Measurements from ENCODE around the gene DUS1L. TPM values are rescaled to one million over a fixed set of nuclear protein-coding genes. Genes with fewer than 3 reads are reported as not detected.

The DUS1L gene
- total RNA-seq (109 and 112 TPM in 2 replicates), polyA plus RNA-seq (241 and 291 TPM in 2 replicates), polyA minus RNA-seq (120 and 133 TPM in 2 replicates)
- 72.4 TPM for total RNA-seq (2013)

DNA sequence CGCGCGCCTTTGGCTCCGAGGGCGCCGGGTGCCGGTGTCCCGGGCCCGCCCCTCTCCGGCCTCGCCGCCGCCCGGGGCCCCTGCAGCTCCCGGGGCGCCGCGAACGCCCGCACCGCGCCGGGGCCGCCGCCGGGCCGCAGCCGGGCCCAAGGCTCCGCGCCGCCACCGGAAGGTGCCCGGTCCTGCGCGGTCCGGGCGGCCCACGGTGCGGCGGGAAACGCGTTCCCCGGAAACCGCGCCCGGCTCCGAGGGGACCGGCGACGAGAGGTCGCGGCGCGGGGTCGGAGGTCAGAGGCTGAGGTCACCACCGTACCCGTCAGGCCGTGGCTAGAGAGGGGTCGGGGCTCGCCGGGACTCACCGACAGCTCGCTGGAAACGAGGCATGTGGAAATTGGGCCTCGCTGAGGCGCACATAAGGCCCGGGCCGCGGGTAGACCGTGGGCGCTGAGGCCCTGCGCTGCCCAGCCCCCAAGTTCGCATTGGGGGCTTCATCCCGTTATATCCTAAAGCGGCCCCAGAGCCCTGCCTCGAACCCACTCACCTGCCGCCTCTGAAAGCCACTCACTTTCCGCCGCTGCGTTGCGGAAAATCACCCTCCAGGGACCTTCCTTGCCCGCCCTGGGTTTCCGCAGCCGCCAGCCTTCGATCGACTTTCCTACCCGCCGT is at the start of gene DUS1L:
DUS1L (minus strand) TSS at position 167 of the 666 bp plus-strand sequence. CDS start 745 bp downstream, outside the sequence.
- Histone ChIP-seq H3K36me3 (replicated peaks in 1 of 2; ENCODE audit: control extremely low read depth in 1 of 2, control insufficient read depth in 1 of 2, extremely low read depth in 1 of 2, insufficient read depth in 2 of 2, low read length in 1 of 2) (peaks cover 0 to 13% of the 10 kb centered on the region in 2 experiments), H4K20me1 (ENCODE audit: control insufficient read depth, insufficient read depth, low read length, poor library complexity, severe bottlenecking) (peaks cover 8% of the 10 kb centered on the region), H3K4me3 (ENCODE audit: control extremely low read depth in 1 of 5, extremely low read depth in 1 of 5, insufficient read depth in 1 of 5, low read depth in 2 of 5, low read length in 4 of 5) (peak within 1 kb of the TSS; percentile 18 to 76 (median 74)), H3K4me2 (replicated peaks; ENCODE audit: low read depth, low read length, poor library complexity, severe bottlenecking) (peak within 1 kb of the TSS; percentile 85), H3K9ac (ENCODE audit: low read length) (peak within 1 kb of the TSS; percentile 85), H3K79me2 (ENCODE audit: control insufficient read depth, insufficient read depth, low read length) (peaks cover 12% of the 10 kb centered on the region), H3K27me3 (replicated peaks in 1 of 4; ENCODE audit: control extremely low read depth in 1 of 4, control insufficient read depth in 3 of 4, insufficient read depth in 4 of 4, low read length in 3 of 4) (no peaks in the 10 kb centered on the region), H3K4me1 (ENCODE audit: control insufficient read depth in 2 of 2, insufficient read depth in 2 of 2, low read length in 2 of 2) (peaks cover 16 to 26% of the 10 kb centered on the region in 2 donors), H3K9me3 (ENCODE audit: control extremely low read depth in 1 of 3, control insufficient read depth in 2 of 3, insufficient read depth in 1 of 3, low read length in 2 of 3) (no peaks in the 10 kb centered on the region), H2AFZ (ENCODE audit: insufficient read depth, low read depth, low read length, poor library complexity, severe bottlenecking) (peak within 1 kb of the TSS; percentile 100), H3K27ac (ENCODE audit: low read length in 2 of 2) (peak within 1 kb of the TSS; percentile 79 to 90)
- Mint-ChIP-seq H3K4me1 (peaks cover 15% of the 10 kb centered on the region), H3K9me3 (ENCODE audit: insufficient read depth) (no peaks in the 10 kb centered on the region), H3K27ac (peak within 1 kb of the TSS; percentile 89), H3K4me3 (peak within 1 kb of the TSS; percentile 81), H3K27me3 (no peaks in the 10 kb centered on the region)
- POLR2A ChIA-PET: interaction anchor here (1.1 to 1.4 kb wide), 3 partner anchors 16 to 33 kb away, joined by 3 to 4 read pairs (median 3); partner anchors contain the start of gene DCXR
- TF ChIP-seq CTCF (IDR thresholded peaks at IDR 0.05) (no peak), EZH2 (IDR thresholded peaks at IDR 0.05; ENCODE audit: borderline replicate concordance, insufficient read depth, low read depth, low read length, poor library complexity, severe bottlenecking) (no peak)
- DNase-seq (peak; percentile 84), ATAC-seq (ENCODE audit: low read depth) (peak; percentile 89)
- CTCF ChIA-PET: interaction anchor here (1.0 to 1.3 kb wide), 3 partner anchors 10 to 40 kb away, joined by 3 read pairs; partner anchors contain the start of gene DCXR
- intact Hi-C loops (cut with micrococcal nuclease): loop anchor here (1.0 kb wide), 2 partner anchors 14 to 33 kb away; partner anchors contain the start of genes FASN, GPS1 and RFNG
- WGBS (ENCODE audit: insufficient coverage): 11% methylated on average over 88 of the region's 88 CpGs

- Histone ChIP-seq H4K20me1 (ENCODE audit: control insufficient read depth, insufficient read depth, low read length, poor library complexity, severe bottlenecking) (no peaks in the 10 kb centered on the region), H3K9me3 (ENCODE audit: control extremely low read depth in 1 of 3, control insufficient read depth in 2 of 3, insufficient read depth in 1 of 3, low read length in 2 of 3) (no peaks in the 10 kb centered on the region), H3K36me3 (replicated peaks in 1 of 2; ENCODE audit: control extremely low read depth in 1 of 2, control insufficient read depth in 1 of 2, extremely low read depth in 1 of 2, insufficient read depth in 2 of 2, low read length in 1 of 2) (no peaks in the 10 kb centered on the region), H2AFZ (ENCODE audit: insufficient read depth, low read depth, low read length, poor library complexity, severe bottlenecking) (no peak overlapping the region), H3K4me1 (ENCODE audit: control insufficient read depth in 2 of 2, insufficient read depth in 2 of 2, low read length in 2 of 2) (no peaks in the 10 kb centered on the region), H3K27ac (ENCODE audit: low read length in 2 of 2) (no peak overlapping the region), H3K9ac (ENCODE audit: low read length) (no peak overlapping the region), H3K27me3 (replicated peaks in 1 of 4; ENCODE audit: control extremely low read depth in 1 of 4, control insufficient read depth in 3 of 4, insufficient read depth in 4 of 4, low read length in 3 of 4) (no peaks in the 10 kb centered on the region), H3K4me2 (replicated peaks; ENCODE audit: low read depth, low read length, poor library complexity, severe bottlenecking) (no peak overlapping the region), H3K4me3 (ENCODE audit: control extremely low read depth in 1 of 5, extremely low read depth in 1 of 5, insufficient read depth in 1 of 5, low read depth in 2 of 5, low read length in 4 of 5) (no peak overlapping the region), H3K79me2 (ENCODE audit: control insufficient read depth, insufficient read depth, low read length) (no peaks in the 10 kb centered on the region)
- ChIA-PET POLR2A (no interaction called here), CTCF (no interaction called here)
- Mint-ChIP-seq H3K27me3 (no peaks in the 10 kb centered on the region), H3K4me3 (no peak overlapping the region), H3K27ac (no peak overlapping the region), H3K4me1 (no peaks in the 10 kb centered on the region), H3K9me3 (ENCODE audit: insufficient read depth) (no peaks in the 10 kb centered on the region)
- intact Hi-C loops (cut with micrococcal nuclease): no loop called here
- TF ChIP-seq EZH2 (IDR thresholded peaks at IDR 0.05; ENCODE audit: borderline replicate concordance, insufficient read depth, low read depth, low read length, poor library complexity, severe bottlenecking) (no peak), CTCF (IDR thresholded peaks at IDR 0.05) (no peak)
- whole genome bisulfite sequencing (ENCODE audit: insufficient coverage): 95% methylated on average over 4 of the region's 9 CpGs
- DNase-seq: no peak
- no peak for ATAC-seq (ENCODE audit: low read depth)
Measured at GRCh38 chr17:82114872-82115271, 49.3 kb upstream of the DUS1L start.
